Hepatocyte (in vitro differentiated cells): ENCODE results near the gene ITPKC. TPM values are rescaled to one million over a fixed set of nuclear protein-coding genes. Genes with fewer than 3 reads are reported as not detected.

Experiments
- DNase-seq: peaks from one replicate; pipeline ENCODE4 v3.0.0-alpha.2; 2016; ENCODE audit warnings: low spot score
- H2AFZ ChIP-seq: fragments of 200-600 bp; sonication (generic); 2 replicates; pipeline ENCODE4 v1.6.0; 2016; ENCODE audit warnings: antibody characterized with exemption, mild to moderate bottlenecking
- H3K27ac ChIP-seq: fragments of 200-600 bp; sonication (generic); 2 replicates; pipeline ENCODE4 v1.5.1; 2016; ENCODE audit warnings: mild to moderate bottlenecking
- H3K27me3 ChIP-seq: fragments of 200-600 bp; sonication (generic); 2 replicates; pipeline ENCODE4 v1.6.1; 2016
- H3K36me3 ChIP-seq: fragments of 200-600 bp; sonication (generic); replicated peaks from 2 replicates; pipeline ENCODE4 v1.5.1; 2016; ENCODE audit warnings: low read depth; ENCODE audit not compliant: insufficient read depth
- H3K4me1 ChIP-seq: fragments of 200-600 bp; sonication (generic); 2 replicates; pipeline ENCODE4 v1.5.1; 2016; ENCODE audit warnings: mild to moderate bottlenecking, moderate library complexity; ENCODE audit not compliant: insufficient read depth
- H3K4me2 ChIP-seq: fragments of 200-600 bp; sonication (generic); 2 replicates; pipeline ENCODE4 v1.6.0; 2016
- H3K4me3 ChIP-seq: fragments of 200-600 bp; sonication (generic); 2 replicates; pipeline ENCODE4 v1.5.1; 2016; ENCODE audit warnings: mild to moderate bottlenecking
- H3K79me2 ChIP-seq: fragments of 200-600 bp; sonication (generic); 2 replicates; pipeline ENCODE4 v1.6.0; 2017; ENCODE audit warnings: mild to moderate bottlenecking
- H3K9me2 ChIP-seq: fragments of 200-600 bp; sonication (generic); replicated peaks from 2 replicates; pipeline ENCODE4 v1.6.0; 2017; ENCODE audit warnings: mild to moderate bottlenecking; ENCODE audit not compliant: insufficient read depth
- H3K9me3 ChIP-seq: fragments of 200-600 bp; sonication (generic); 2 replicates; pipeline ENCODE4 v1.5.1; 2016; ENCODE audit warnings: low read depth, mild to moderate bottlenecking
- H4K20me1 ChIP-seq: fragments of 200-600 bp; sonication (generic); 2 replicates; pipeline ENCODE4 v1.6.0; 2016; ENCODE audit warnings: mild to moderate bottlenecking; ENCODE audit not compliant: insufficient read depth, poor library complexity, severe bottlenecking
- EZH2 ChIP-seq: fragments of 200-600 bp; sonication (generic); IDR thresholded peaks from 2 replicates; pipeline ENCODE4 v1.6.1; 2016; ENCODE audit warnings: antibody characterized with exemption, mild to moderate bottlenecking, borderline replicate concordance
- EZH2phosphoT487 ChIP-seq: fragments of 200-600 bp; sonication (generic); IDR thresholded peaks from one replicate; pipeline ENCODE4 v1.6.1; 2018; ENCODE audit warnings: antibody characterized with exemption, mild to moderate bottlenecking, low read depth, moderate library complexity; ENCODE audit not compliant: unreplicated experiment, severe bottlenecking
- WGBS: methylation state at CpG from one replicate; pipeline ENCODE4 v1.1.6; 2016; ENCODE audit warnings: low lambda C conversion rate; ENCODE audit errors: missing lambda C conversion rate; 5-methylcytosine and 5-hydroxymethylcytosine counted together
- polyA plus RNA-seq: library from polyadenylated mRNA; unstranded; fragments of >200 nt; fragmentation: Nextera tagmentation; extraction: Ambion mirVana; gene quantifications from 2 replicates; pipeline ENCODE4 v1.2.1, GENCODE V29; 2016
- small RNA-seq: library from RNA; depleted of rRNA; stranded (forward); fragments of <200 nt; gene quantifications from one replicate; pipeline ENCODE3, GENCODE V24; 2014
- total RNA-seq: library from RNA; depleted of rRNA; stranded (reverse); fragments of >200 nt; gene quantifications from 2 replicates; pipeline ENCODE4 v1.2.3, GENCODE V29; 2014
- TF ChIP-seq, protein P1 (sequence below): fragments of 200-600 bp; sonication (generic); IDR thresholded peaks from 2 replicates; pipeline ENCODE4 v1.5.1; 2016; ENCODE audit warnings: antibody characterized with exemption, mild to moderate bottlenecking; ENCODE audit not compliant: poor library complexity

The ITPKC gene
- total and polyA plus RNA-seq, 2 experiments from 2014 or later, result 52.9 to 75.8 TPM

DNA sequence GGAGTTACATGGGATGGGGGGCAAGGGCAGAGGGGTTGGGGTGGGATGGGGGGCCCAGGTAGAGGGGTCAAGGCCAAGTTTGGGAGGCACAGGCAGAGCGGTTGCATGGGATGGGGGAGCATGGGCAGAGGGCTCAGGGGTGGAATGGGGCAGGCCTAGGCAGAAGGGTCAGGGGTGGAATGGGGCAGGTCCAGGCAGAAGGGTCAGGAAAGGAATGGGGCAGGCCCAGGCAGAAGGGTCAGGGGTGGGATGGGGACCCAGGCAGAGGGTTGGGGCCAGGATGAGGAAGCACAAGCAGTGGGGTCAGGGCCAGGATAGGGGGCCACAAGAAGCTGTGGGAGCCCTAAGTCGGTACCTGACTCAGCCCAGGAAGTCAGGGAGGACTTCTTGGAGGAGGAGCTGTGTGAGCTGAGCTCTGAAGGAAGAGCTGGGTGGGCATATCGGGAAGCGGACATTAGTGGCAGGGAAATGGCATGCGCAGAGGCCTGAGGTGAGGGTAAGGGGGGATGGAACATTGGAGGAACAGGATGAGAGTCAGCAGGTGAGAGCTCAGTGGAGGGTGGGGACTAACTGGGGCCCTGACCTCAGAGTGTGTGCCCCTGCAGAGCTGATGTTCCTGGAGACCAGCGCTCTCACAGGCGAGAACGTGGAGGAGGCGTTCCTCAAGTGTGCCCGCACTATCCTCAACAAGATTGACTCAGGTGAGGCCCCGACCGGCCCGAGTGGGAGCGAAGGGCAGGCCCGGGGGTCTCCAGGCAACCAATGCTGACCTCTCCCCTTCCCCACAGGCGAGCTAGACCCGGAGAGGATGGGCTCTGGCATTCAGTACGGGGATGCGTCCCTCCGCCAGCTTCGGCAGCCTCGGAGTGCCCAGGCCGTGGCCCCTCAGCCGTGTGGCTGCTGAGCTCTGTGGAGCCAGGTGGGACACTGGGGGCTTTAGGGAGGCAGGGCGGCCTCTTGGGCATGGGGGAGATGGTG is 69.4 kb downstream of the ITPKC start:
- no peaks in the 10 kb centered on the region for H3K9me3 ChIP-seq
- no peak overlapping the region for H3K4me2 ChIP-seq
- no peak overlapping the region for H3K27ac ChIP-seq
- 96% methylated on average over 24 of the region's 25 CpGs for WGBS
- H3K4me3 ChIP-seq, result no peak overlapping the region
- TF ChIP-seq EZH2 (no peak), EZH2phosphoT487 (no peak)
- TF ChIP-seq, protein P1, sequence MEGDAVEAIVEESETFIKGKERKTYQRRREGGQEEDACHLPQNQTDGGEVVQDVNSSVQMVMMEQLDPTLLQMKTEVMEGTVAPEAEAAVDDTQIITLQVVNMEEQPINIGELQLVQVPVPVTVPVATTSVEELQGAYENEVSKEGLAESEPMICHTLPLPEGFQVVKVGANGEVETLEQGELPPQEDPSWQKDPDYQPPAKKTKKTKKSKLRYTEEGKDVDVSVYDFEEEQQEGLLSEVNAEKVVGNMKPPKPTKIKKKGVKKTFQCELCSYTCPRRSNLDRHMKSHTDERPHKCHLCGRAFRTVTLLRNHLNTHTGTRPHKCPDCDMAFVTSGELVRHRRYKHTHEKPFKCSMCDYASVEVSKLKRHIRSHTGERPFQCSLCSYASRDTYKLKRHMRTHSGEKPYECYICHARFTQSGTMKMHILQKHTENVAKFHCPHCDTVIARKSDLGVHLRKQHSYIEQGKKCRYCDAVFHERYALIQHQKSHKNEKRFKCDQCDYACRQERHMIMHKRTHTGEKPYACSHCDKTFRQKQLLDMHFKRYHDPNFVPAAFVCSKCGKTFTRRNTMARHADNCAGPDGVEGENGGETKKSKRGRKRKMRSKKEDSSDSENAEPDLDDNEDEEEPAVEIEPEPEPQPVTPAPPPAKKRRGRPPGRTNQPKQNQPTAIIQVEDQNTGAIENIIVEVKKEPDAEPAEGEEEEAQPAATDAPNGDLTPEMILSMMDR, result no peak
- H3K79me2 ChIP-seq, result no peaks in the 10 kb centered on the region
- no peaks in the 10 kb centered on the region for H3K4me1 ChIP-seq
- H3K9me2 ChIP-seq, result no peaks in the 10 kb centered on the region
- H2AFZ ChIP-seq, result no peak overlapping the region
- H3K27me3 ChIP-seq, result no peaks in the 10 kb centered on the region
- H3K36me3 ChIP-seq, result no peaks in the 10 kb centered on the region
- no peaks in the 10 kb centered on the region for H4K20me1 ChIP-seq
- no peak for DNase-seq

Small RNA genes lying within 50 kb of the gene (small RNA-seq; reads per million reads assigned to genes)
- not detected for gene RNU6-195P

Other genes starting within 250 kb of the ITPKC start
- gene SHKBP1, start 140.2 kb upstream of the ITPKC start, total RNA-seq, result 22.6 and 44.6 TPM in 2 replicates
- gene SHKBP1, start 140.2 kb upstream of the ITPKC start, polyA plus RNA-seq, result 81.3 and 83.6 TPM in 2 replicates
- 45.6 and 50.2 TPM in 2 replicates for gene LTBP4, start 115.7 kb upstream of the ITPKC start, total RNA-seq
- 163 and 185 TPM in 2 replicates for gene LTBP4, start 115.7 kb upstream of the ITPKC start, polyA plus RNA-seq
- gene NUMBL, start 26.5 kb upstream of the ITPKC start, total RNA-seq, result 15.7 and 26.0 TPM in 2 replicates
- gene NUMBL, start 26.5 kb upstream of the ITPKC start, polyA plus RNA-seq, result 31.3 and 32.1 TPM in 2 replicates
- gene COQ8B, start 226 bp upstream of the ITPKC start, total RNA-seq, result 46.2 and 49.2 TPM in 2 replicates
- 40.2 and 40.7 TPM in 2 replicates for gene COQ8B, start 226 bp upstream of the ITPKC start, polyA plus RNA-seq
- 3.2 and 3.8 TPM in 2 replicates for gene ACTMAP, start 33.4 kb downstream of the ITPKC start, total RNA-seq
- 14.8 and 19.1 TPM in 2 replicates for gene ACTMAP, start 33.4 kb downstream of the ITPKC start, polyA plus RNA-seq
- gene SNRPA, start 34.1 kb downstream of the ITPKC start, total RNA-seq, result 25.1 and 33.2 TPM in 2 replicates
- 86.9 and 95.0 TPM in 2 replicates for gene SNRPA, start 34.1 kb downstream of the ITPKC start, polyA plus RNA-seq
- gene MIA, start 58.4 kb downstream of the ITPKC start, total RNA-seq, result 0.88 TPM in 1 of 2 replicates, not detected in the other
- gene MIA, start 58.4 kb downstream of the ITPKC start, polyA plus RNA-seq, result 0.86 and 2.0 TPM in 2 replicates
- gene RAB4B, start 61.1 kb downstream of the ITPKC start, total RNA-seq, result 20.2 and 29.1 TPM in 2 replicates
- gene RAB4B, start 61.1 kb downstream of the ITPKC start, polyA plus RNA-seq, result 49.3 and 60.8 TPM in 2 replicates
- gene EGLN2, start 82.1 kb downstream of the ITPKC start, total RNA-seq, result 84.4 and 88.4 TPM in 2 replicates
- 119 and 121 TPM in 2 replicates for gene EGLN2, start 82.1 kb downstream of the ITPKC start, polyA plus RNA-seq
- 1.1 and 1.4 TPM in 2 replicates for gene CYP2A6, start 133.3 kb downstream of the ITPKC start, total RNA-seq
- gene CYP2A6, start 133.3 kb downstream of the ITPKC start, polyA plus RNA-seq, result 0.50 and 1.7 TPM in 2 replicates
- not detected in 2 replicates for gene CYP2A7, start 165.1 kb downstream of the ITPKC start, total RNA-seq
- not detected in 2 replicates for gene CYP2A7, start 165.1 kb downstream of the ITPKC start, polyA plus RNA-seq